GM21381 (cell line): ENCODE results near the gene KRTAP5-1.
"Not testable (repeated sequence)": the region's sequence is repeated elsewhere in the genome, so short reads cannot be mapped to it uniquely, and the experiment has no call there.

Experiments
- ATAC-seq: cut with Tn5 transposase; IDR thresholded peaks from one replicate; pipeline ENCODE4 v1.9.1; 2021; ENCODE audit warnings: mild to moderate bottlenecking, moderate library complexity; ENCODE audit not compliant: unreplicated experiment

Gene KRTAP5-1, protein sequence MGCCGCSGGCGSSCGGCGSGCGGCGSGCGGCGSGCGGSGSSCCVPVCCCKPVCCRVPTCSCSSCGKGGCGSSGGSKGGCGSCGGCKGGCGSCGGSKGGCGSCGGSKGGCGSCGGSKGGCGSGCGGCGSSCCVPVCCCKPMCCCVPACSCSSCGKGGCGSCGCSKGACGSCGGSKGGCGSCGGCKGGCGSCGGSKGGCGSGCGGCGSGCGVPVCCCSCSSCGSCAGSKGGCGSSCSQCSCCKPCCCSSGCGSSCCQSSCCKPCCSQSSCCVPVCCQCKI

DNA sequence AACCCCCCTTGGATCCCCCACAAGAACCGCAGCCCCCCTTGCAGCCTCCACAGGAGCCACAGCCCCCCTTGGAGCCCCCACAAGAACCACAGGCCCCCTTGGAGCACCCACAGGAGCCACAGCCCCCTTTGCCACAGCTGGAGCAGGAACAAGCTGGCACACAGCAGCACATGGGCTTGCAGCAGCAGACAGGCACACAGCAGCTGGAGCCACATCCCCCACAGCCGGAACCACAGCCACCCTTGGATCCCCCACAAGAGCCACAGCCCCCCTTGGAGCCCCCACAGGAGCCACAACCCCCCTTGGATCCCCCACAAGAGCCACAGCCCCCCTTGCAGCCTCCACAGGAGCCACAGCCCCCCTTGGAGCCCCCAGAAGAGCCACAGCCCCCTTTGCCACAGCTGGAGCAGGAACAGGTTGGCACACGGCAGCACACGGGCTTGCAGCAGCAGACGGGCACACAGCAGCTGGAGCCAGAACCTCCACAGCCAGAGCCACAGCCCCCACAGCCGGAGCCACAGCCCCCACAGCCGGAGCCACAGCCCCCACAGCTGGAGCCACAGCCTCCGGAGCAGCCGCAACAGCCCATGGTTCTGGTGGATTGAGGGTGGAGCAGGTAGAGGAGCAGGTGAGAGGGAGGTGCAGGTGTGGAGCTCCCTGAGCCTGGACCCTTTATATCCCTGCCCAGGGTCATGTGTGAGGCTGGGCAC lies at the start of gene KRTAP5-1:
Gene KRTAP5-1, minus strand, starts transcription at position 623 of the 710 bp plus-strand sequence. Its CDS starts 34 bp downstream, at position 589.
- ATAC-seq = not testable (repeated sequence)

DNA sequence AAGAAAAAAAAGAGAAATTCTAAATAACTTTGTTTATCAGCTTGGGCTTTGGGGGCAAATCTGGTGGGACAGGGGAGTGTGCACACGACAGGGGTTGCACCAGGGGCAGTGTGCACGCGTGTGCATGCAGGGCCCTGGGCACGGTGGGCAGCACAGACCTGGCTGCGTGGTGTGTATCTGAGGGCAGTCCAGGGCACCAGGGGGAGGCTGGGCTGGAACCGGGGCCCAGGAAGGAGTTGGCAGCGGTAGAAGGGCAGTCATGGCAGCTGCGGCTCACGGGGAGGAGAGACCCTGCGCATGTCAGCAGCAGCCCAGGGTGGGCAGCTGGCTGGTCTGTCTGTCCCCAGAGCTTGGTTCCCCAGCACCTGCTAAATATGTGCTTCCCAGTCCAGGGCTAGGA lies 48.8 kb upstream of the KRTAP5-1 start:
- ATAC-seq = no peak

DNA sequence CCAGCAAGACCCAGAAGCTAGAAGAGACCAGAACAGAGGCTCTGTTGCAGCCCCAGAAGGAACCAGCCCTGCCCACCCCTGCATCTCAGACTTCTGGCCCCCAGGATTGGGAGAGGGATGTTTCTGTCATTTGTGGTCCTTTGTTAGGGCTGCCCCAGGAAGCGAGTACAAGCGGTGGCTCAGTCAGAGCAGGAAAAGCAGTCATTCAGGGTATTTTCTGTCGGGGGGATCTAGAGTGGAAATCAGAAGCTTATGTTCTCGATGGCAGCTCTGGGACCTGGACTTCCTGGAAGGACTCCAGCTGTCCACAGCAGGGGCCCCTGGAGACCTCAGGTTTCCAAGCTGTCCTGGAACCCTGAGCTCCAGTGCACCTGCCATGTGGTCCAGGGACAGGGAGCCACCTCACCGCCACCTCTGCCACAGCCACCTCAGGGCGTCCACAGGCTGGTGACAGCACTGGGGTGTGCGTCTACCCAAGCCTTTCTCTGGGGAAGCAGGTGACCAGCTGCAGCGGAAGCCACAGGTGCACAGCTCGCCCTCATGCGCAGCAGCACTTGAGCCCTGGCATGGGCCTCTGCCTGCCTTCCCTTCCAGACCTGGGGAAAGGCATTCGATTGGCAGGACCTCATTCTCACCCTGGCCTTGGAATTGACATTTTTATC lies 47.1 kb upstream of the KRTAP5-1 start:
- no peak for ATAC-seq

DNA sequence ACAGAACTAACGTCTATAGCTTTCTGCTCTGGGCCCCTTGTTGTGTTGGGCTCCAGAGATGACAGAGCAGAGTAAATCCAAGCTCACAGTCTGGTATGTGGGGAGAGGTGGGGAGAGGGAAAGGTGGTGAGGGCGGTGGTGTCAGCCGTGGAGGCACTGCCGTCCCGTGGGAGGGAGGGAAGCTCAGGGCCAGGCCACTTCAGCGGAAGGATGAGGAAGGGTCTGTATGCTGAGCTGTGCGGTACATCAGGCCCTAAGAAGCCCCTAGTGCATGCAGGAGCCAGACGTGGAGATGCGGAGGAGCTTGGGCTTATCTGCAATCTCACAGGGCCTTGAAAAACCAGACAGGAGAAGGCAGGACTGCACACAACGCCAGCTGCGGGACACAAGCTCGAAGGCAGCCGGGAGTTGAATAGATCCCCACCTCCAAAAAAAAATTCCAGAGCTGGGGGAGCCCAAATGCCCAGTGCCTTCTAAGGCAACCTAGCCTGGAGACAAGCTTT lies 46.0 kb upstream of the KRTAP5-1 start:
- no peak for ATAC-seq

DNA sequence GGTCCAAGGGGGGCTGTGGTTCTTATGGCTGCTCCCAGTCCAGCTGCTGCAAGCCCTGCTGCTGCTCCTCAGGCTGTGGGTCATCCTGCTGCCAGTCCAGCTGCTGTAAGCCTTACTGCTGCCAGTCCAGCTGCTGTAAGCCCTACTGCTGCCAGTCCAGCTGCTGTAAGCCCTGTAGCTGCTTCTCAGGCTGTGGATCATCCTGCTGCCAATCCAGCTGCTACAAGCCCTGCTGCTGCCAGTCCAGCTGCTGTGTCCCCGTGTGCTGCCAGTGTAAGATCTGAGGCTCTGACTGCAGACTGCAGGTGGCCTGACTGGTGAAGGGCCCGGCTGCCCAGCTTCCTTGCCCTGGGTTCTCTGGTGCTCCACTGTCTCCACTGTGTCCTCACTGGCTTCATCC lies 45.2 kb upstream of the KRTAP5-1 start:
- no peak for ATAC-seq

DNA sequence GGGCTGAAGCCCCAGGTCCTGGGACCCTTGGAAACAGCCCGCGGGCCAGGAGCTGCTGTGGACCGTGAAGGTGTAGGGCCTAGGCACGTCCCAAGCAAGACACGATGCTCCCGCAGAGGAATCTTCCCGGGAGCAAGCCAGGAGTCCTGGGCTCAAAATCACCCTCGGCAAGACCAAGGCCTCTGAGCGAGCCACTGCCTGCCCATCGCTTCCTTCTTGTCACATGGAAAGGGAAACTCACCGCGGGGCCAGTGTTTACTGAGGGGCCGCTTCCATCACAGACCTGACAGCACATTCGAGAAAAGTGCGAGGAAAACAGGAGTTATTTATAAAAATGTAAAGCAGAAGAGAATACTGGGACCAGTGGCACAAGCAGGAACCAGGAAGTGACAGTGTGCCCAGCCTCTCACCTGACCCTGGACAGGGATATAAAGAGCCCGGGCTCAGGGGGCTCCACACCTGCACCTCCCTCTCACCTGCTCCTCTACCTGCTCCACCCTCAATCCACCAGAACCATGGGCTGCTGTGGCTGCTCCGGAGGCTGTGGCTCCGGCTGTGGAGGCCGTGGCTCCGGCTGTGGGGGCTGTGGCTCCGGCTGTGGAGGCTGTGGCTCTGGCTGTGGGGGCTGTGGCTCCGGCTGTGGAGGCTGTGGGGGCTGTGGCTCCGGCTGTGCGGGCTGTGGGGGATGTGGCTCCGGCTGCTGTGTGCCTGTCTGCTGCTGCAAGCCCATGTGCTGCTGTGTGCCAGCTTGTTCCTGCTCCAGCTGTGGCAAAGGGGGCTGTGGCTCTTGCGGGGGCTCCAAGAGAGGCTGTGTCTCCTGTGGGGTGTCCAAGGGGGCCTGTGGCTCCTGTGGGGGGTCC lies 44.5 kb upstream of the KRTAP5-1 start, which contains the start of gene KRTAP5-5:
Gene KRTAP5-5, plus strand, starts transcription at position 450 of the 860 bp plus-strand sequence. Its CDS starts 66 bp downstream, at position 516.
- ATAC-seq = no peak

DNA sequence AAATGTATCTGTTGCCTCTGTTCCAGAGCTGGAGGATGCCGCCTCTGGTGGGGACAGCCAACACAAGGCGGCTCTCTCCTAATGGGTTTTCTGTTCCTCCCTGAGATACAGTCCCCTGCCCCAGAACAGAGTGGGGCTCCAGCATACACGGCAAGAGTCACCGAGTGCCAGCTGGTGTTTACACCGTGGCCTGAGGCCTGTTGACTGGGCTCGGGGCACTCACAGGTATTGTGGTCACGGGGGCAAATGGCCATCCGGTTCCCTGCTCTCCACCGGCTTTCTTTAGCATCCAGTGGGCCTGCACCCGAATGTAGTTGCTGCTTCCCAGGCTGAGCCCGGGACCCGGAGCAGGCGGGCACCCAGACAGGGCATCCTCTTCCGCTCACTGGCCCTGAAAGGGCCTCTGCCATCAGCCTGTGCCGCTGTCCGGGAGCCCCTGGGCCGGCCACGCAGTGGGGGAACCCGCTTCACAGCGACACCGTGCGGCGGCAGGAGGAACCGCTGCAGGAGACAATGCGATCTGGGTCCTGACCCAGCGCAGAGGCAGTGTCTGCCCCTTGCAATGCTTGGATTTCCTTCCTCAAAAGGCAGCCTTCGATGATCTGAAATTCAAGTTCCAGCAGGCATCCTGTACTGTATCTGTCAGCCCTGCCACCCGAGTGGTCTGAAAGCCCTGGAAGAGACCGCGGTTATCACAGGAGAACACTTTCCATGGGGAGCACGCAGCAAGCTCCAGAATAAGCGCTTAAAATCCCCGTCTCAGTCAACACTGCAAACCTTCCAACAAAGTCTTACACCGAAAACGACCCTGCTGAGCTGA lies 43.6 kb upstream of the KRTAP5-1 start:
- ATAC-seq = no peak

DNA sequence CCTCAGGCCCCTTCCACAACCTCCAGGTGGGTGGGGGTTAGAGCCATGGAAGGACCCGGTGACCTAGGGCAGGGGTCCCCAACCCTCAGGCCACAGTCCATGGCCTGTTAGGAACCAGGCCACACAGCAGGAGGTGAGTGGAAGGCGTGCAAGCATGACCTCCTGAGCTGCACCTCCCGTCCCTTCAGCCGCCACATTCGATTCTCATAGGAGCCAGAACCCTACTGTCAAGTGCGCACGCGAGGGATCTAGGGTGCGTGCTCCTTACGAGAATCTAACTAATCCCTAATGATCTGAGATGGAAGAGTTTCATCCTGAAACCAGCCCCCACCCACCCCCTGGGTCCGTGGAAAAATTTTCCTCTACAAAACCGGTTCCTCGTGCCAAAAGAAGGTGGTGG lies 40.5 kb upstream of the KRTAP5-1 start:
- ATAC-seq = no peak

DNA sequence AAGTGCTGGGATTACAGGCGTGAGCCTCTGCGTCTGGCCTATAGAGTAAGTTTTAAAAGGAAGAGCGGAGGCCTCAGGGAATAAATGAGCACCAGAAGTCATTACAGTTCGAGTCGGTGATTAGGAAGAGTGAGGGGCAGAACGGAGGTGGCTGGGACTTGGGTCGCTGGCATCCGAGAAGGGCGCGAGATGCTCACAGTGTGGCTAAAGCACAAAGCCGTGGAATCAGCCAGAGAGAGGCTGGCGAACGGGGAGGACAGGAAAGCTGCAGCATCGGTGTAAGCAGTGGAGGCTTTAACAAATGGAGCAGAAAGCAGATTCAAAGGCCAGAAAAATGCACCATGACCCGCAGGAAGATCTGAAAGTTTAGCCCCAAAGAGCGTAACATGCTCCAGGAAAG lies 39.5 kb upstream of the KRTAP5-1 start:
- ATAC-seq = no peak

DNA sequence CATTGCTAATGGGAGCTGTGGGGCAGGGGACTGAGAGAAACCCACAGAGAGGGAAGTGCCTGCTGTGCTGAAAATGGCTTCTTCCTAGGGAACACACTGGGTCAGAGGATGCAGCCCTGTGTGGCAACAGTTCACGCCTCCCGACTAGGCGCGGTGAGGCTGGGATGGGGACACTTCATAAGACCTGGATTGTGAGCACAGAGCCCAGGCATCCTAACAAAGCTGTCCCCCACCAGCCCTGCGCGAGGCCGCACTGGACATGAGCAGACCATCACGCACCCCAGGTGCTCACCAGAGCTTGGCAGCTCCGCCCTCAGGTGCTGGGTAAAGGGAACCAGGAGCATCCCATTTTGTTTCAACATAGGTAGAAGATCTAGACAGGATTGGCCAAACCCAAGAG lies 38.6 kb upstream of the KRTAP5-1 start:
- ATAC-seq = no peak

DNA sequence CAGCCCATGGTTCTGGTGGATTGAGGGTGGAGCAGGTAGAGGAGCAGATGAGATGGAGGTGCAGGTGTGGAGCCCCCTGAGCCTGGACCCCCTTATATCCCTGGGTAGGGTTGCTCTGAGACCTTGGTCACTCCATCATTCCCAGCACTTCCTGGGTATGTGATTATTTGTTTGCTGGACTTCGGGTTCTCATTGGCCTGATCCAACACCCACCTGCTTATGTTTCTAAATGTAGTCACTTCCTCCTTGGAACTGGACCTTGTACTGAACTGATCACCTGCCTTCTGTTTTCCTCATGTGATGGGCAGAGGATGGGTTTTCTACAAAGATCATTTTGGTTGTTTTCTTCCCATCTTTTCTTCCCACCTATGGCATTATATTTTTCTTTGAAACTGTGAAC lies 37.0 kb upstream of the KRTAP5-1 start, which contains the start of gene KRTAP5-4:
Gene KRTAP5-4, minus strand, starts transcription at position 53 of the 400 bp plus-strand sequence. Its CDS starts 45 bp downstream, at position 8.
- ATAC-seq = no peak

DNA sequence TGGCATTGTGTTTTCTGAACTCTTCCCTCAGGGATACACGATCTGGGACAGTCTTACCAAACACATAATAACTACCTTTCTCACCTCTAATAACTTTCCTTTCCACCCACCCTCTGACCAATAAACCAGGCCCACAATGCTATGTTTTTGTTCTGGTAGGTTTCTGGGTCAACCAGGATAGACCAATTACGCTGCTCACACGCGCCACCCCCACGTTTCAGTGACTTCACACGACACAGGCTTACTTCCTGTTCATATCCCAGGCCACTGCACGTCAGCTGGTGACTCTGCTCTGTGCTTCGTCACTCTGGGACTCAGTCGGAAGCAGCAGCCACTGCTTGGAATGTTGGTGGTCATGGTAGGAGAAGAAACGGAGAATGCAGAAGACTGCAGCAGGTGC lies 34.4 kb upstream of the KRTAP5-1 start:
- ATAC-seq = no peak

DNA sequence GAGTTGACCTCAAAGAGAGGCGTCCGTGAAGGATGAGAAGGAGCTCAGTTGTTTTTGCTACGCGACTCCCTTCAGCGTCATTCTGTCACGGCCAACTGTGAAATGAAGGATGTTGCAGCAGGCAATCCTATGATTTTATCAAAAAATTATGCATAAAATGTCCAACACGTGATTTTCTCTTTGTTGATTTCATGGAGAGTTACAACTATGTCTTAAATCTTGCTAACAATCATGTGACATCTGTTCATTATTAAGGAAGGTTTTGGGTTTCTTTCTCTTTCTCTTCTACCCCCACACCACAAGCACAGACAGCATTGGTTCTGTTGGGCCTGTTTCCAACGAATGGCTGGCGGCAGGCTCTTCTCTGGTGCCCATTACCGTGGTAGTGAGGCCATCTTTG lies 33.1 kb upstream of the KRTAP5-1 start:
- no peak for ATAC-seq

DNA sequence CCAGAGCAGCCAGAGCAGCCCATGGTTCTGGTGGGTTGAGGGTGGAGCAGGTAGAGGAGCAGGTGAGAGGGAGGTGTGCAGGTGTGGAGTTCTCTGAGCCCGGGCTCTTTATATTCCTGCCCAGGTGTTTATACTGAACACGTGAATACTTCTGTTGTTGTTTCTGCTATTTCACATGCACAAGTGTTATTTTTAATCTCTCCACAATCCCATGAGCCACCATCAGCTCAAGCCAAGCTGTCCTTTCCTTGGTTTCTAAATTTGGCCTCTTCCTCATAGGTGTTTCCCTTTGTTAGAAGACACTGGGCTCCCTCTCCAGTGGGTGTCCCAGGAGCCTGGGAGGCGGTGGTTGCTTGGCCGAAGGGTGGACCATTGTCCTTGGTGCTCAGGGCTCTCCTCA lies 23.3 kb upstream of the KRTAP5-1 start, which contains the start of gene KRTAP5-3:
Gene KRTAP5-3, minus strand, starts transcription at position 101 of the 400 bp plus-strand sequence. Its CDS starts 78 bp downstream, at position 23.
- ATAC-seq = no peak

DNA sequence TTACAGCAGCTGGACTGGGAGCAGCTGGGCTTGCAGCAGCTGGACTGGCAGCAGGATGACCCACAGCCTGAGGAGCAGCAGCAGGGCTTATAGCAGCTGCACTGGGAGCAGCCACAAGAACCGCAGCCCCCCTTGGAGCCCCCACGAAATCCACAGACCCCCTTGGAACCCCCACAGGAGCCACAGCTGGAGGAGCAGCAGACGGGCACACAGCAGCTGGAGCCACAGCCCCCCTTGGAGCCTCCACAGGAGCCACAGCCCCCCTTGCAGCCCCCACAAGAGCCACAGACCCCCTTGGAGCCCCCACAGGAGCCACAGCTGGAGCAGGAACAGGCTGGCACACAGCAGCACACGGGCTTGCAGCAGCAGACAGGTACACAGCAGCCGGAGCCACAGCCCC lies 22.8 kb upstream of the KRTAP5-1 start:
- ATAC-seq = not testable (repeated sequence)

DNA sequence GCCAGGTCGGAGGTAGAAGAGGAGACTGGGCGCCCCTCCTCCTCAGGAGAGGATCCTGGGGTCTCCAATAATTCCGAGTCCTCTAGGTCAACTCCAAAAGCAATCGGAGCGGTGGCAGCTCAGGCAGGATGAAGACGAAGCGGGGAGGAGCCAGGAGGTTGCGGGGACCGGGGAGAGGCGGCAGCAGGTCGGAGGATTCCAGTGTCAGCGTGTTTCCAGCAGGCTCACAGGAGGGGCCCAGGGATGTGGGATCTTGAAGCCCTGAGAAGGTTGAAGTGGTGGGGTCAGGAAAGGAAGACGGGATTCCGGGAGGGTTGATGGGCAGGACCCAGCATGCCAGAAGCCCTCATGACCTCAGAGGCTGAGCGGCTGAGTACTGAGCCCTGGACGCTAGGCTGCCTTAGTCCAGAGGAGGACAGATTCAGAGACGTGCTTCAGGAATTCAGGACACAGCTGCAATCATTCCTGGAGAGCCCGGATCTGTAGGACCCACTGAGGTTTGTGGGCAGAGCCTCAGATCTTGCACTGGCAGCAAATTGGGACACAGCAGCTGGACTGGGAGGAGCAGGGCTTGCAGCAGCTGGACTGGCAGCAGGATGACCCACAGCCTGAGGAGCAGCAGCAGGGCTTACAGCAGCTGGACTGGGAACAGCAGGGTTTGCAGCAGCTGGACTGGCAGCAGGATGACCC lies 22.2 kb upstream of the KRTAP5-1 start:
- not testable (repeated sequence) for ATAC-seq

DNA sequence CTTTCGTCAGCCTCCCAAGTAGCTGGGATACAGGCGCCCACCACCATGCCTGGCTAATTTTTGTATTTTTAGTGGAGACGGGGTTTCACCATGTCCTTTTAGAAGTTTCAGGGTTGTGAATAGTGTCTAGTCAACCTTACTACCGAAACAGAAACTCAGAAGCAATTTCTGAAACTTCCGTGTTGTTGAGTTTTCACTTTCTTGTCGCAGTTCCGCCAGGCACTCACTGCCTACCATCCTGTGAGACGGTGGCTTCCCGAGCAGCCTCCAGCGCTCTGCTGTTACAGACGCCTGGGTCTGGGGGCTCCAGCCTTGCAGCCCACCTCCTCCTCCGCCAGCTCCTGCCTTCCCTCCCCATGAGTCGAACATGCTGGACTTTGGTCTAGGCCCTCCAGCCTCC lies 20.8 kb upstream of the KRTAP5-1 start:
- peak; percentile 83 for ATAC-seq

DNA sequence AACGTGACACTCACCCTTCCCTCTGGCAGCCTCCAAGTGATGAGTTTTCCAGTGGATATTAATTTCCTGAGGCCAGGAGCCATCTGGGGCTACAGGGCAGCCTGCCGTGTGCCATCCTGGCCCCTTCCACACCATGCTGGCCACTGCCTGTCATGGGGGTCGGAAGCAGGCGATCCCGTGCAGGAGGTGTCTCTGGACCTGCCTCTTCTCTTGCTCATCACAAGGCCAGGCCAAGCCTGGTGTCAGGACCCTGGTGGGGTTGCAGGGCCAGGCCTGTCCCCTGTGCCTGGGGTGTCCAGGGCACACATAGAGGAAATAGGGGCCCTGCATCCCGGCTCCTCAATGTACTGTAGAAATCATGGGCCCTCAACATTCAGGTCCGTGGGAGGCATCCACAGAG lies 19.6 kb upstream of the KRTAP5-1 start:
- no peak for ATAC-seq

DNA sequence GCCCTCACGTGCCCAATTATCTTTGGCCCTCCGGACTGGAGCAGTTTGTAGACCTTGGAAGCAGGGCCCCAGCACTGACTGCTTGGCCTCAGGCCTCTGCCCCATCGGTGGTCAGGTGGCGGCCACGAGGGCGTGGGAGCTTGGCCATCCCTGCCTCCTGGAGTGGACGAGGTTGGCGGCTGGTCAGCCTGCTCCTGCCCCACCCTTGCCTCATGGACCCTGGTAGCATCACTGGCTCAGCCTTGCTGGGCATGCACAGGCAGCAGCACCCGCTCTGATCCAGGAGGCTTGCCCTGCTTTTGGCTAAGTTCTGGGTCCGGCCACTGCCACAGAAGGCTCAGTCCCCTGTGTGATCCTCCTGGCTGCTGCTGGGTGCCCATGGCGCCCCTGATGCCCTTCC lies 19.1 kb upstream of the KRTAP5-1 start:
- ATAC-seq = no peak
